AG09309 (cell line): ENCODE results near the gene ATG7.
"Not testable (repeated sequence)": the region's sequence is repeated elsewhere in the genome, so short reads cannot be mapped to it uniquely, and the experiment has no call there.

Source experiments
- DNase-seq: peaks from one replicate; pipeline ENCODE4 v3.0.0-alpha.2; 2010; ENCODE audit warnings: low read depth
- H3K4me3 ChIP-seq: 2 replicates; pipeline ENCODE4 v1.5.1; 2011; ENCODE audit warnings: mild to moderate bottlenecking, low read depth, low read length, moderate library complexity; ENCODE audit not compliant: control insufficient read depth
- CTCF ChIP-seq: IDR thresholded peaks from 2 replicates; pipeline ENCODE4 v1.5.1; 2011; ENCODE audit warnings: mild to moderate bottlenecking, low read depth, low read length, inconsistent platforms; ENCODE audit not compliant: insufficient read depth, control insufficient read depth; ENCODE audit errors: missing control alignments

ATG7 gene

GRCh38 chr3:11444404-11444803 is 172.2 kb downstream of the ATG7 start:
- H3K4me3 ChIP-seq, result no peak overlapping the region
- TF ChIP-seq CTCF, result no peak

DNA sequence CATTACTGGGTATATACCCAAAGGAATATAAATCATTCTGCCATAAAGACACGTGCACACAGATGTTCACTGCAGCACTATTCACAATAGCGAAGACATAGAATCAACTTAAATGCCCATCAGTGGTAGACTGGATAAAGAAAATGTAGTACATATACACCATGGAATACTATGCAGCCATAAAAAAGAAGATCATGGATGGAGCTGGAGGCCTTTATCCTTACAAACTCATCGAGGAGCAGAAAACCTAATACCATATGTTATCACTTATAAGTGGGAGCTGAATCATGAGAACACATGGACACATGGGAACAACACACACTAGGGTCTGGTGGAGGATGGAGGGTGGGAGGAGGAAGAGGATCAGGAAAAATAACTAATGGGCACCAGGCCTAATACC is 173.0 kb downstream of the ATG7 start:
- H3K4me3 ChIP-seq, DNase-seq: not testable (repeated sequence)

More at GRCh38 chr3:11444404-11444803, 172.2 kb downstream of the ATG7 start:
- DNase-seq, result no peak

DNA sequence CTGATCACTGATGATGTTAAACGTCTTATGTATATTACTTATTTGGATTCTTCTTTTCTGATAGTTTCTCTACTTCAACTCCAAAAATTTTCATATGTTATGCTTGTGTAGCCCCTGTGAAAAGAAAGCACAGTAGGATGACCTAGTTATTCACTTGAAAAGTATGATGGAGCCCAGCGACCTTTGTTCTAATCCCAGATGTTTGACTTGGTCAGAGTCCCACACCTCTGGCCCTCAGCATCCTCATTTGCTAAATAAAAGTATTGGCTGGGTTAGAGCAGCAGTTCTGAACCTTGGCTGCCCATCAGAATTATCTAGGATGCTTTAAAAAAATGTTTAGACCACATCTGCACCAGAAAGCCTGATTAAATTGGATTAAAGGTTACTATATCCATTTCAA is 173.7 kb downstream of the ATG7 start:
- H3K4me3 ChIP-seq, result no peak overlapping the region
- no peak for TF ChIP-seq CTCF
- DNase-seq, result no peak

DNA sequence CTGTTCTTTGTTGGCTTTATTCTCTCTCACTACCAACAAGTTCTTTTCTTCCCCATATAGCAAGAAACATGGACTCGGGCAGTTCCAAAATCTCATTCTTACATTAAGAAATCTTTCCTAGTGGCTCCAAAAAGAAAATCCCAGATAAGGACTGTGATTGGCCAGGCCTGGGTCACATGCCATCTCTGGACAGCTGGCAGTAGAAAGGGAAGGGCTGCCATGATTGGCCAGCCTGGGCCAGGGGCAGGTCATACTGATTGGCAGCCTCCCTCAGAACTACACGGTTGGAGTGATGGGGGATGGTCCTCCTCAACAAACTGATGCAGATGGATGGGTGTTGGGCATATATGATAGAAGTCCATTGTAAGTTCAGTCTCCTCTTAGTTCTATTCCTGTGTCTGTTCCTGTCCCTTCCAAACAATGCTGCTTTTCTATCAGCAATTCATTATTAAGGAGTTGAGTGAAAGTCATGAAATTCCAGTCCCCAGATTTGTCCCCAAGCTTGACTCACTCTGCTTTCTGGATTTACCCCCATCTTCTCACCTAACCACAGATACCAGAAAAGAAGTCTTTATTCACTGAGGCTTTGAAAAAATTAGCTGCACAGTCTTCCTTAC is 175.5 kb downstream of the ATG7 start:
- TF ChIP-seq CTCF, result no peak
- no peak overlapping the region for H3K4me3 ChIP-seq
- no peak for DNase-seq

- TF ChIP-seq CTCF, result no peak
- no peak for DNase-seq
Measured at GRCh38 chr3:11450015-11450414, 177.8 kb downstream of the ATG7 start.

DNA sequence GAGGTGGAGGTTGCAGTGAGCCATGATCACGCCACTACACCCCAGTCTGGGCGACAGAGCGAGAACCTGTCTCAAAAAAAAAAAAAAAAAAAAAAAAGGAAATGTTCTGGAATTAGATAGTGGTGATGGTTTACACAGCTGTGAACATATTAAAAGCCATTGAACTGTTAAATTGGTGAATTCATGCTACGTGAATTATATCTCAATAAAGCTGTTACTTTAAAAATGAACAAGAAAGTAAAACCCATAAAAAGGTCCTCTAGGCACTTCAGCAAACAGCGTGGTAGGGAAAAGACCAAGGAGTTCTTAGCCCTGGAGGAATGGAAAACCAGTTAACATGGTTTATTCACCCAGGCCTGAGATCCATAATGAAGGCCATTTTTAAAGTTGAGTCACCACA is 180.1 kb downstream of the ATG7 start:
- TF ChIP-seq CTCF, result no peak
- DNase-seq, result no peak
- H3K4me3 ChIP-seq, result no peak overlapping the region

More at GRCh38 chr3:11450015-11450414, 177.8 kb downstream of the ATG7 start:
- H3K4me3 ChIP-seq, result no peak overlapping the region

- no peak overlapping the region for H3K4me3 ChIP-seq
- DNase-seq, result no peak
- no peak for TF ChIP-seq CTCF
Measured at GRCh38 chr3:11452885-11453847, 181.0 kb downstream of the ATG7 start.
